Smooth muscle cell of the pulmonary artery (primary cell): ENCODE data around the gene TIMM22. TPM values are rescaled to one million over a fixed set of nuclear protein-coding genes. Genes with fewer than 3 reads are reported as not detected.

Source experiments
- total RNA-seq: library from RNA; depleted of rRNA; stranded (reverse); fragments of >200 nt; gene quantifications from 2 replicates; pipeline ENCODE4 v1.2.3, GENCODE V29; 2014

TIMM22 gene
- total RNA-seq = 12.6 and 12.7 TPM in 2 replicates

DNA sequence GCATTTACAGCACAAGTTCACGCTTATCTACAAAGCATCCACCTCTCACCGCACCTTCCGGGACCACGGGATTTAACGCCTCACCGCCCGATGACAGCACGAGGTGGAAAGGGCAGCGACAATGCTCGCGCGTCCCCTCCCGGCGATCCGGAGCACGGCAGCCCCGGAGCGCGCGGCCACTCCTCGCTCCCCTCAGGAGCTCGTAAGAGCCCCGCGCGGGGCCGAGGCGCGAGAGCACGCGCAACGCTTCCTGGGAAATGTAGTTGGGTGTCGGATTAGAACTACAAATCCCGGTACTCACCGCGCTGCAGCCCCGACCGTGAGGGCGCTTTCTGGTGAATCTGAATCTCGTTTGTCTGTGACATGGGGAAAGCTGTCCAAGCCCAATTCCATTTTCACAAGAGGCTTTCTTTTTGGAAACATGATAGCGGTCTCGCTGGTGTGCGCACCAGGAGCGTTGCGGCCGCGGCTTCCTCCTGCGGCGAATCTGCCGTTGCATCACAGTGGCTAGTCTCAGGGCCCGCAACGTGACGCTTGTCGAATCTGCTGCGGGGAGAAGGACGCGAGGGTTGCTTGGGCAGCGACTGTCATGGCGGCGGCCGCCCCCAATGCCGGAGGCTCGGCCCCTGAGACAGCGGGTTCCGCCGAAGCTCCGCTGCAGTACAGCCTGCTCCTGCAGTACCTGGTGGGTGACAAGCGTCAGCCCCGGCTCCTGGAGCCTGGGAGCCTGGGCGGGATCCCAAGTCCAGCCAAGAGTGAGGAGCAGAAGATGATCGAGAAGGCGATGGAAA, at the start of gene TIMM22:
TIMM22 (plus strand) TSS at position 576 of the 791 bp plus-strand sequence; CDS start at position 590, 14 bp downstream.

GRCh38 chr17:979539-980405, 17.2 kb upstream of the TIMM22 start, which contains the start of gene NXN:
Gene NXN (minus strand): TSS chr17:979776.

Other genes with a start within 250 kb of the TIMM22 start
- 12.7 and 17.7 TPM in 2 replicates for gene GEMIN4, start 244.9 kb upstream of the TIMM22 start, total RNA-seq
- 41.4 and 48.8 TPM in 2 replicates for gene GLOD4, start 214.8 kb upstream of the TIMM22 start, total RNA-seq
- 13.4 and 13.6 TPM in 2 replicates for gene MRM3, start 214.8 kb upstream of the TIMM22 start, total RNA-seq
- 8.0 and 27.1 TPM in 2 replicates for gene NXN, start 17.4 kb upstream of the TIMM22 start, total RNA-seq
- gene ABR, start 182.9 kb downstream of the TIMM22 start, total RNA-seq = 70.0 and 121 TPM in 2 replicates